Activated CD4-positive, alpha-beta T cell treated with anti-CD3 and anti-CD28 coated beads, Interleukin-2, amount 50 U/mL, for 4 hours (primary cell): Measurements from ENCODE around the gene MSH5.
"Not testable (repeated sequence)": the region's sequence is repeated elsewhere in the genome, so short reads cannot be mapped to it uniquely, and the experiment has no call there.

ENCODE experiments used
- DNase-seq, 2 experiments: peaks; one replicate each; pipeline ENCODE4 v3.0.0-alpha.2; 2020

The MSH5 gene

GRCh38 chr6:31739639-31740396 is at the start of gene MSH5:
Gene MSH5 (plus strand): TSS chr6:31740005. CDS start chr6:31740467, 462 bp downstream.
- peak; percentile 91 to 92 for DNase-seq

DNA sequence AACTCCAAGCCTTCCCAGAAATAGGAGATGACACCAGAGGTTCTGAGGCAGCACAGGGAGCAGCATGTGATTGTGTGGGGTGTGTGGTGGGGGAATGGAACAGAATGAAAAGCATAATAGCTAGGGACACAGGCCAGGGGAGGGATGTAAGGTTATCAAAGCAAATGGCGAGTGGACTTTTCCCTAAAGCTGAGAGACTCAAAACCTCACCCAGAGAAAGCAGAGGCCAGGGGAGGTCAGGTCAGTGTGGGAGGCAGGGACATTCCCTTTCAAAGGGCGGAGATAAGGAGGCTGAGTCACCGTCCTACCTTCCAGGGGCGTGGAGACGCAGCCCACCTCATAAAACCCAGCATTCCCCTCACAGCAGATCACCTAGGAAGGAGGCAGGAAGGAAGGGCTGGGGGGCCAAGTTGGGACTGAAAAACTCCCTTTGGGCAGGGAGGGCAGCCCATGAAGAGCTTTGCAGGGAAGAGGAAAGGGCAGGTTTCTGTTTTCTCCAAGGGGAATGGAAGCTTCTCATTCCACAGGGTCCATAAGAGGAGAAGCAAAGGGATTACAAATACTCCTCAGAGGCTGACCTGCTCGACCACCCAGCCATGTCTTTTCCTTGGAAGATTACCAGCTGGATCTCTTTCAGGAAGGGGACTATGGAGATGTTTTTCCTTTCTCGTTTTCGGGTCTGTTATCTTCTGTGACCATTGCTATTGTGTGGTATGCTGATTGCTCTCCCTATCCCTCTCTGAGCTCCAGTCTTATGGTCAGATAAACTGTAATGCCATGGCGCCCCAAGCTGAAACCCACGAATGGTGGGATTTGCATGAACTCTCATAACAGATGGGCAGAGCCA is 49.4 kb upstream of the MSH5 start:
- no peak for DNase-seq

- DNase-seq, result no peak
Measured at GRCh38 chr6:31691078-31691463, 48.7 kb upstream of the MSH5 start.

DNA sequence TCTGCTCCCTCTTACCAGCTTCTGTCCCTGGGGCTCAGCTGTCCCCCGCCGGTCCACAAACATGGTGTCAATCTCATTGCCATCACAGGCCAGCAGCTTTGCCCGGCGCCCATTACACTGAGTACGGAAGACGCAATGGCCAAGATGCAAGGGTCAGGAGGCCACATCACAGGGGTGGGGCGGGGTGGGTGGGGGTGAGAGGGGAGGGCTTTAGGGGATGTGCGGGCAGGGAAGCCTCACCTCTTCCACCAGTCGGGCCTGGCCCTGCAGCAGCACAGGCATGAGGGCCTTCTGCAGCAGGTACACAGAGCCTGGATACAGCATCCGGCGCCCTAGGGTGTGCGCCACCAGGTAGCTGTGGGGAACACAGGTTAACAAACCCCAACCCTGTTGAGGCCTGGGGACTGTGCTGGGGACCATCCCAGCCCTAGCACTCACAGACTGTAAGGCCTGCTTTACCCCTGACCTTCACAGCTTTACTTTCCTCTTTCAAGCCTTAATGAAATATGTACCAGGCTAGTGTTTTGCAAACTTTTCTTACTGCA is 48.2 kb upstream of the MSH5 start:
- no peak for DNase-seq

- DNase-seq, result no peak
Measured at GRCh38 chr6:31692353-31692752, 47.5 kb upstream of the MSH5 start.

- no peak for DNase-seq
Measured at GRCh38 chr6:31692886-31693285, 46.9 kb upstream of the MSH5 start.

DNA sequence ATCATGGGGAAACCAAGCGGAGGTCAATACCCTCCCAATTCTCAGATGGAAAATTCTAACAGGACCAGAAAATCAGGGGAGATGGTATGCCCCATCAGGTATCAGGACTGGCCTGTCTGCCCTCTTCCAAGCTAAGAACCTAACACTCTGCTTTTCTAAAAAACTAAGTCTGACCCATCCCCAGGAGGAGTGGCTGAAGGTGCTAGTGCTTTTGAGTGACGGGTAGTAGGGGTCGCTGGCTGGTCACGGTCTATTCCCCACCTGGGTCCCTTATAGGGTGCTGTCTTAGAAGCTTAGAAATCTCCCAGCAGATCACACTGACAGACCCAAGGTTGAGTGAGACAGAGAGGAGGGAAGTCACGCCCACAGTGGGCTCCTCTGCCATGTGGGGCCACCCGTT is 46.3 kb upstream of the MSH5 start:
- DNase-seq, result no peak

DNA sequence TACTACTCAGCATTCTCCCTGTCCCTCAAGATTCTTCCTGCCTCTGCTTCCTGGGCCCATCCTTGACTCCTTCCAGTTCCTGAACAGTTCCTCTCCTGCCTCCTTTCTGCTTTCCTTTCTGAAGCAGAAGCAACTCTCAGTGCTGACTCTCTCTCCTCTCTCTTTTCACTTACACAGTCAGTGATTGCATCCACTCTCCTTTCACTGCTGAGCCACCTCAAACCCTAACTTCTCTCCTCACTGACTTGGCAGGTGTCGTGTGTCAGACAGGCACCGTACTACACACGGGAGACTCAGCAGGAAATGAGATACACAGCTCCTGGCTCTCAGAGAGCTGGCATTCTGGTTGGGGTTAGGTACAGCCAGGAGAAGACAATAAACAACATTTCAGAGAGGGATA is 42.2 kb upstream of the MSH5 start:
- no peak for DNase-seq

DNA sequence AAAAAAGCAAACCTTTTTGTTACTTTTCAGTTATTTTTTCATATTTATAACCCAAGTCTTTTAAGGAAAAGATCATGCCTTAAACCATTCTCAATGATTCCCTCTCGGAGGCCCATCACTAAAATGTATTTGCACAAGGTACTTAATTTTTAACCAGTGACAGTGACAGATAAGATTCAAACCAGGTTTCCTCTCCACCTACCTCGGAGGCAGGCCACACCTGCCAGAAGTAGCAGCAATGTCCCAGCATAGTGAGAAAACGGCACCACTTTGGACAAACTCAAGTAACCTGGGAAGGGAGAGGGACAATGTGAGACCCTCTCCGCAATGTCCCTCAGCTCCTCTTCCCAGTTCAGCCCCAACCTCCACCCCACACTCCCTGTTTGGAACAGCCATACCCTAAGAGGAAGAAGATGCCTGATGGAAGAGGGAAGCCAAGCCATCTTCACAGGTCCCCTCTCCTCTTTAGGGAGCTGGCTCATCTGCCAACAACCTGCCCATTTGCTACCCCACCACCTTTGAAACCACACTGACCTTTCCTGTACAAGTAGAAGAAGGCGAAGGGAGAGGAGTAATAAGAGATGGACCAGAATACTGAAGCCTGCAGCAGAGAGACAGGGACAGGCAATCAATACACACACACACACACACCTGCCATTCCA is 38.9 kb upstream of the MSH5 start:
- DNase-seq, result no peak

GRCh38 chr6:31701666-31702404 is 38.0 kb upstream of the MSH5 start:
- no peak for DNase-seq

DNA sequence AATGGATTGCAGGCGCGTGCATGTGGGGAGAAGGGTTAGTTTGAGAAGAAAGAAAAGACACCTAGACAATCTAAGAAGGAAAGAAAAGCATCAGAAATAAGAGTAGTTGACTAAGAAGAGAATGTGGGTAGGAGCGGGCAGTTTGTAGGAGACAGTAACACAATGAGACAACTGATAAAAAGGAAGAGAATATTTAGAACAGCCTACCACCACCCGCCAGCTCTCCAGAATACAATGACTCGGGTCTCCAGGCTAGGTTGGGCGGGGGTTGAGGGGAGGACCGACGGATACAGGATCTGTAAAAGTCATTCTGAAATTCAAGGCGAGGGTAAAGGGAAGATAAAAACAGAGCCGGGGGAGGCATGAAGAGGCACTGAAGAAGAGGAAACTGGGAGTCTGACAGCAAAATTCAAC is 37.4 kb upstream of the MSH5 start:
- peak; percentile 23 to 26 for DNase-seq

GRCh38 chr6:31702819-31703716 is 36.7 kb upstream of the MSH5 start, which contains the start of gene ABHD16A:
Gene ABHD16A (minus strand): TSS chr6:31703324. CDS start chr6:31703281, 43 bp downstream.
- DNase-seq, result peak; percentile 97 to 98

- no peak for DNase-seq
Measured at GRCh38 chr6:31705931-31706330, 33.9 kb upstream of the MSH5 start.

DNA sequence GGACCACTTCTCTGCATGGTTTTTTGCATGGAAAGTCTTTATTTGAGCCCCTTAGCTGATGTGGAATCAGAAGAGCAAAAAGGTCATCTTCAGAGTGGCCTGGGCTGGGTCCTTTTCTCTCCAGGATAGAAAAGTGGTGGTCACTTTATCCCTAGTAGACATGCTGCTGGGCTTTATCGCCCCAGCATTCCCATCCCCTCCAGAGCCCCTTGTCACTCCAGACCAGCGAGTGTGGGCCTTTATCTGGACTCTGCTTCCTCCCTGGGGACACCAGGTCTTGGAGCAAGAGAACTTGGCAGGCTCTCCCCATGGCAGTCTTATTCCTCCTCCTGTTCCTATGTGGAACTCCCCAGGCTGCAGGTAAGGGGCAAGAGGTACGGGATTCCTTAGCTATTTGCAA is 33.2 kb upstream of the MSH5 start, which contains the start of gene LY6G6F:
Gene LY6G6F (plus strand): TSS at position 268 of the 400 bp plus-strand sequence. CDS start 41 bp downstream, at position 309.
- DNase-seq, result no peak

GRCh38 chr6:31707701-31708100 is 32.1 kb upstream of the MSH5 start:
- DNase-seq, result no peak

DNA sequence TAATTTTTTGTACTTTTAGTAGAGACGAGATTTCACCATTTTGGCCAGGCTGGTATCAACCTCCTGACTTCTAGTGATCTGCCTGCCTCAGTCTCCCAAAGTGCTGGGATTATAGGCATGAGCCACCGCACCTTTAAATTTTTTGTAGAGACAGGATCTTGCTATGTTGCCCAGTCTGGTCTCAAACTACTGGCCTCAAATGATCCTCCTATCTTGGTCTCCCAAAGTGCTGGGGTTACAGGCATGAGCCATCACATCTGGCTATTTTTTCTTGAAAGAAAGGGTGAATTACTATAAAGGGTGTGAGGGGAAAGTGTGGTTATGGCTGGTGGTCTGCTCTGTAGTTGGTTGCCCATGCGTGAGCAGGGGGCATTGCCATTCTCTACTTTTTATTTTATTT is 31.6 kb upstream of the MSH5 start:
- DNase-seq, result no peak

DNA sequence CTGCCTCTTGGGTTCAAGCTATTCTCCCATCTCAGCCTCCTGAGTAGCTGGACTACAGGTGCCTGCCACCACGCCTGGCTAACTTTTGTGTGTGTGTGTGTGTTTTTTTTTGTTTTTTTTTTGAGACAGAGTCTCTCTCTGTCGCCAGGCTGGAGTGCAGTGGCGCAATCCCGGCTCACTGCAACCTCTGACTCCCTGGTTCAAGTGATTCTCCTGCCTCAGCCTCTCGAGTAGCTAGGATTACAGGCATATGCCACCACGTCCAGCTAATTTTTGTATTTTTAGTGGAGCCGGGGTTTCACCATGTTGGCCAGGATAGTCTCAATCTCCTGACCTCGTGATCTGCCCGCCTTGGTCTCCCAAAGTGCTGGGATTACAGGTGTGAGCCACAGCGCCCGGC is 30.6 kb upstream of the MSH5 start:
- not testable (repeated sequence) for DNase-seq

GRCh38 chr6:31710523-31711219 is 29.1 kb upstream of the MSH5 start:
- no peak for DNase-seq

DNA sequence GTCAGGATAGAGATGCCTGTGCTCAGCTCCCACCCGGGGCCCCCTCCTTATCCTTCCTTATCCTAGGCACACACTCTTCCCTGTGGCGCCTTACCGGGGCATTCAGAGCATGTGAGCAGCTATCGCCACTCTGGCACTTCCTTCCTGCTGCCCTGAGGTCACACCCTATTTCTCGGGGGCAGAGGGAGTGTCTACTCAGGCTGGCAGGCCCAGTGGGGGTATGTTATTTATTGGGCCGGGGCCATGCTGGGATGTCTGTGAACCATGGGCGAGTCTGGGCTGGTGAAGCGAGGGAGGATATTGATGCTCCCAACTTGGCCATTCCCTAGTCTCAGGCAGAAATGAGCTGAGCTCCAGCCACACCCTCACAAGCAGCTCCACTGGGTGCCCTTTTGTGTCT is 28.6 kb upstream of the MSH5 start:
- DNase-seq, result no peak

GRCh38 chr6:31712296-31712695 is 27.5 kb upstream of the MSH5 start:
- no peak for DNase-seq

GRCh38 chr6:31713465-31713864 is 26.3 kb upstream of the MSH5 start:
- DNase-seq, result no peak
